Epithelial cell of proximal tubule (primary cell): ENCODE measurements around the gene TRAF3. TPM values are rescaled to one million over a fixed set of nuclear protein-coding genes. Genes with fewer than 3 reads are reported as not detected.

ENCODE experiments used
- DNase-seq: peaks from one replicate; pipeline ENCODE4 v3.0.0-alpha.2; 2011; ENCODE audit warnings: low read depth
- H3K4me3 ChIP-seq: 2 replicates; pipeline ENCODE4 v1.5.1; 2011; ENCODE audit warnings: low read depth, mild to moderate bottlenecking, low read length
- total RNA-seq: library from RNA; depleted of rRNA; stranded (reverse); fragments of >200 nt; gene quantifications from 2 replicates; pipeline ENCODE4 v1.2.3, GENCODE V29; 2015
- TF ChIP-seq, protein P1 (sequence below): conservative IDR thresholded peaks from 2 replicates; pipeline ENCODE4 v1.5.1; 2012; ENCODE audit warnings: low read depth, mild to moderate bottlenecking, low read length

Gene TRAF3, protein sequence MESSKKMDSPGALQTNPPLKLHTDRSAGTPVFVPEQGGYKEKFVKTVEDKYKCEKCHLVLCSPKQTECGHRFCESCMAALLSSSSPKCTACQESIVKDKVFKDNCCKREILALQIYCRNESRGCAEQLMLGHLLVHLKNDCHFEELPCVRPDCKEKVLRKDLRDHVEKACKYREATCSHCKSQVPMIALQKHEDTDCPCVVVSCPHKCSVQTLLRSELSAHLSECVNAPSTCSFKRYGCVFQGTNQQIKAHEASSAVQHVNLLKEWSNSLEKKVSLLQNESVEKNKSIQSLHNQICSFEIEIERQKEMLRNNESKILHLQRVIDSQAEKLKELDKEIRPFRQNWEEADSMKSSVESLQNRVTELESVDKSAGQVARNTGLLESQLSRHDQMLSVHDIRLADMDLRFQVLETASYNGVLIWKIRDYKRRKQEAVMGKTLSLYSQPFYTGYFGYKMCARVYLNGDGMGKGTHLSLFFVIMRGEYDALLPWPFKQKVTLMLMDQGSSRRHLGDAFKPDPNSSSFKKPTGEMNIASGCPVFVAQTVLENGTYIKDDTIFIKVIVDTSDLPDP
- total RNA-seq: 18.9 and 21.9 TPM in 2 replicates

DNA sequence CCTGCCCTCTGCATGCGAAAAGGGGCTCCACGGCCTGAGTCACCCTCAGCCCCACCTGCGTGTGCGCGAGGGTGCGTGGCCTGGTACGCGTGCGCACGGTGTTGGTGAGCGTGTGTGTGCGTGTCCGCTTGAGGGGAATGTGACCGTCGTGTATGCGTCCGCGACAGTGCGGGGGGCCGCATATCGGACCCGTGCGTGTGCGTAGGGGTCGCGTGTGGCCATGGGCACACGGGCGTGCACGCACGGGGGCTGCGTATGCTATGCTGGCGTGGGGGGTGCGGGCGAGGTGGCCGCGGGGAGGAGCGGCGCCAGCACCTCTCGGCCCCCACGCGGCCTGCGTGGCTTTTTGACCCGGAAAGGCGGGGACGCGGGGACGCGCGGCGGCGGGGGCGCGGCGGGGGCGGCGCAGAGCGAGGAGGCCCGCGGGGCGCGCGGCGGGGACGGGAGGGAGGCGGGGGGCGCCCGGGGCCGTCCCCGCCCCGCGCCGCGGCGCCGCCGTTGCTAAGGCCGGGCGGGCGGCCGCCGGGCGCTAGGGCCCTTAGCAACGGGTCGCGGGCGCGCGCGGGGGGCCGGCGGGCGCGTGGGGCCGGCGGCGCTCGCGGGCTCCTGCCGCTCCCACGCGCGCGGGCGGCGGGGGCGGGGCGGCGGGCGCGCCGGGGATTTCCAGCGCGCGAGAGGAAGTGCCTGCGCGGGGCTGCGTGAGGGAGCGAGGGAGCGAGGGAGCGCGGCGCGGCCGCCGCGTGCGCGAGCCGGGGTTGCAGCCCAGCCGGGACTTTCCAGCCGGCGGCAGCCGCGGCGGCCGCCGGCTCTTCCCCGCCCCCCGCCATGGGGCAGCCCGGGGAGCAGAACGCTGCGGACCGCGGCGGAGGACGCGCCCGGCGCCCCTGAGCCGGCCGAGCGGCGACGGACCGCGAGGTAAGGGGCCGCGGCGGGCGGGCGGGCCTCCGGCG, at the start of gene TRAF3:
Gene TRAF3, plus strand, starts transcription at position 689 of the 950 bp plus-strand sequence. CDS start 92,753 bp downstream, outside the sequence.
- TF ChIP-seq, protein P1, sequence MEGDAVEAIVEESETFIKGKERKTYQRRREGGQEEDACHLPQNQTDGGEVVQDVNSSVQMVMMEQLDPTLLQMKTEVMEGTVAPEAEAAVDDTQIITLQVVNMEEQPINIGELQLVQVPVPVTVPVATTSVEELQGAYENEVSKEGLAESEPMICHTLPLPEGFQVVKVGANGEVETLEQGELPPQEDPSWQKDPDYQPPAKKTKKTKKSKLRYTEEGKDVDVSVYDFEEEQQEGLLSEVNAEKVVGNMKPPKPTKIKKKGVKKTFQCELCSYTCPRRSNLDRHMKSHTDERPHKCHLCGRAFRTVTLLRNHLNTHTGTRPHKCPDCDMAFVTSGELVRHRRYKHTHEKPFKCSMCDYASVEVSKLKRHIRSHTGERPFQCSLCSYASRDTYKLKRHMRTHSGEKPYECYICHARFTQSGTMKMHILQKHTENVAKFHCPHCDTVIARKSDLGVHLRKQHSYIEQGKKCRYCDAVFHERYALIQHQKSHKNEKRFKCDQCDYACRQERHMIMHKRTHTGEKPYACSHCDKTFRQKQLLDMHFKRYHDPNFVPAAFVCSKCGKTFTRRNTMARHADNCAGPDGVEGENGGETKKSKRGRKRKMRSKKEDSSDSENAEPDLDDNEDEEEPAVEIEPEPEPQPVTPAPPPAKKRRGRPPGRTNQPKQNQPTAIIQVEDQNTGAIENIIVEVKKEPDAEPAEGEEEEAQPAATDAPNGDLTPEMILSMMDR: no peak
- DNase-seq: no peak
- H3K4me3 ChIP-seq: peak within 1 kb of the TSS; percentile 69

DNA sequence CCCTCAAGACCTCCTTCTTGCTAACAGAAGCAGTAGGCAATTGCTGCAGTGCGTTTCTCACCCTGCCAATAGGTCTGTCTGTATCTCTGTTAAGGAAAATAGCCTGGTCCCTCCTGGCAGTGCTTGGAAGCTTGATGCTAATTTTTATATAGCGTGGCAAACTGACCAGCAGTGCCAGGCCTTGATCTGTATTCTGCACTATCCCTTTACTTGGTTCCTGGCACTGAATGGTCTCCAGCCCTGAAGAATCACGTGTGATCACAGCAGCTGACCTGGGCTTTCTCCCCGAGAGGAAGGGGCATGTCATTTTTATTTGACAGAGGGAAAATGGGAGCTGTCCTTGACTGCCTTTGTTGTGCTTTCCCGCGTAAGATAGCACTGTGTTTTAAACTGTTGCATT, 48.7 kb upstream of the TRAF3 start:
- no peak for DNase-seq
- H3K4me3 ChIP-seq: no peak overlapping the region
- TF ChIP-seq, protein P1: no peak

DNA sequence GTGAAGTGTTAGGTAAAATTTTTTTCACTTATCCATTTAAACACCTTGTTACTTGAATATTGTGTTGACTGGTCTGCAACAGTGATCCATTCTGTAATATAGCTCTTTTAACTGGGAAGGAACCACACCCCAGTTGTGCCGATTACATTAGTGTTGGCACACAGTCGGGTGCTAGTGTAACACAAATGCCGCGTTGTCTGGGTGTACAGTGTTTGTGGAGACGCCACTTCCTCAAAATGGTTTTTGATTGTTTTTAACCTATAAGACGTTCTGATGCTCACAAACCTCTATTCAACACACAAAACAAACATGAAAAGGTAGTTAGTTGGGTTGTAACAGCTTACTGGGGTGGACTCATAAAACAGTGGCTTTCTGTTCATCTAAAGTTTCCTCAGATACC, 48.0 kb upstream of the TRAF3 start:
- no peak overlapping the region for H3K4me3 ChIP-seq
- no peak for DNase-seq
- TF ChIP-seq, protein P1: no peak

DNA sequence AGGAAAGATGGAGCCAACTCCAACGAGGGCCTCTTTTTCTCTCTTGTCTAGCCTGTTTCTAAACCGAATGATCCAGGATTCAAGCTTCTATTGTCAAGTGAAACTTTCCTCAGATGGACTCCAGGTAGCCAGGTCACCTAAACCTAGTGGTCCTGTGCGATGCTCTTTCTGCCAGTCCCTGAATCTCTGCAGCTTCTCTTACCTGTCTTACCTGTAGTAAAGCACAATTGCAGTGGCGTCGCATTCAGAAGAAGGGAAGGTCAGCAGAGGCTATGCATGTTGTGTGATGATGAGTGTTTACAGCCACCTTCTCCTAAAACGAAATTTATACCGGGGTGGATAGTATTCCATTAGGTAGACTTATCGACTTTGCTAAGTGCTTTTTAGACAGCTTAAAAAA, 47.4 kb upstream of the TRAF3 start:
- TF ChIP-seq, protein P1: no peak
- no peak for DNase-seq
- H3K4me3 ChIP-seq: no peak overlapping the region

DNA sequence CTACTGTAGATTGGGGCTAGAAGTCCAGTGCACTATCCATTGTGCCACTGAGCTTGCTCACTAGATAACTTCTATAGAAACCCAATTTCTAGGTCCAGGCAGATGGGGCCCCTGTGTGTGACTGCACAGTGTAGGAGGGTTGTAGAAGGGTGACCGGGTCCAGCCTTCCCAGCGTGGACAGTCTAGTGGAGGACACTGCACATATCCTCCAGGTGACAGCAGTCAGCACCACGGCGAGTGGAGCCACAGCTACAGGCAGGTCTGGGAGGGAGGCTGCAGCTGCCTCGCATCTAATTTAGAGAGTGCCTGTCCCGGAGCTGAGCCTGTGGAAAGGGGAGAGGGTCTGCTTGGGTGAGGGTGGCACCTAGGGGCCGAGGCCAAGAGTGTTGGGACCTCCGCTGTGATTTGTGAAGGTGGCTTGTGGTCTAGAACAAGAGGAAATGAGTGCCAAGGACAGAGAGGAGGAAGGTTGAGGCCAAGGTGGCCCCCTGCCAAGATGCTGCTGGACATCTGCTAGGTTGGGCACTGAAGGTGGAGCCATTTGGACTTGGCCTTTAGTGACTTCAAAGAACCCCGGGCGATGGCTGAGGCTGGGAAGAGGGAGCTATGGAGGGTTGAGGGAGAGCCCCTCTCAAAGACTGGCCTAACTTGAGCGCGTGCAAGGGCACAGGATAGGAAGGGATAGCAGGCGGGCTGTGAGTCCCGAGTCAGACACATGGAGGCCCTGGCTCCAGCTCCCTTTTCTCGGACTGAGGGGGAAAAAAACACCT, 46.0 kb upstream of the TRAF3 start:
- TF ChIP-seq, protein P1: no peak
- DNase-seq: no peak

More for the DNA sequence above, 46.0 kb upstream of the TRAF3 start:
- no peak overlapping the region for H3K4me3 ChIP-seq
